ENCODE measurements around the gene CEND1.

DNA sequence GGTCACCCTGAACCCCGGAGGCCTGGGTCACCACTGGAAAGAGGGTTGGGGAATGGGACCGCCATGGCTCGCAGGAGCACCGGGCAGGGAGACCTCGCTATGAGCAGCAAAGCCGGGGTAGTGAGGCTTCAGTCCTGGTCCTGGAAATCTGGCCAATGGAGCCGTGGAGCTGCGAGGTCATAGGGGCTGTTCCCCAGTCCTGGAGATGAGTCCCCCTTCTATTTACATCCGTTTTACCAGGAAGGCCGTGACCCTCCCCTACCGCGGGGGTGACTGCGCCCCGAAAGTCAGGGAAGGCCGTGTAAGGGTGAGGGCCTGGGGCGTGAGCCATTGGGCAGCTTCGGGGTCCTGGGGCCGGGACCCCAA is 14.7 kb upstream of the CEND1 start:
- no peak for TF ChIP-seq POLR2AphosphoS5 (IDR thresholded peaks at IDR 0.05; ENCODE audit: low read depth, low read length)
- TF ChIP-seq POLR2A (IDR thresholded peaks at IDR 0.05; ENCODE audit: low read depth, low read length) = no peak
- TF ChIP-seq TAF1 (IDR thresholded peaks at IDR 0.05; ENCODE audit: borderline replicate concordance, low read depth, low read length) = no peak
